ENCODE measurements around the gene WDR4.
"Not testable (repeated sequence)": the region's sequence is repeated elsewhere in the genome, so short reads cannot be mapped to it uniquely, and the experiment has no call there.

DNA sequence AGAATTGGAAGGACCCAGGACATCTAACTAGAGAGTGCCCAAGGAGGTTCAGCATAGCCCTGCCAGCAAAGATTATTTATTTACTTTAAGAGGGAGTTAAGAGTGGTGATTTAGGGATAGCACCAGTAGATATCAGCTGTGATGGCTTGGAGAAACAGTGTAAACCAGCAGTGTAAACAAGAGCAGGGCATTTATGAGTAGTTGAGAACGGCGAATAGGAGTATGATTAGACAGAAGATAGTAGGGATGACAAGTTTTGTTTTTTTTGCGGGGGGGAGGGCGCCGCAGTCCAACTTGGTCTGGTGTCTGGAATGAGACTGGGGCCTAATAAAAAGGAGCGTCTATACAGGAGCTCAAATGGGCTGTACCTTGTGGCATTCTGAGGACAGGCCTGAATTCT, 77.7 kb downstream of the WDR4 start:
- not testable (repeated sequence) for TF ChIP-seq CTCF, POLR2A (IDR thresholded peaks at IDR 0.05)

Data from heart left ventricle (tissue), 13 donors.